Activated CD8-positive, alpha-beta memory T cell treated with anti-CD3 and anti-CD28 coated beads for 48 hours (primary cell): ENCODE measurements around the gene ZBTB48.

ENCODE experiments used
- DNase-seq, 3 experiments: peaks; one replicate each; pipeline ENCODE4 v3.0.0-alpha.2; 2020; ENCODE audit warnings: low read depth in 2 of 3, low spot score in 2 of 3

ZBTB48 gene

GRCh38 chr1:6572653-6573383 lies 7.0 kb upstream of the ZBTB48 start:
- no peak for DNase-seq

- DNase-seq = no peak
These were observed 5.7 kb upstream of the ZBTB48 start for GRCh38 chr1:6574025-6574620.

- no peak for DNase-seq
These were observed 5.0 kb upstream of the ZBTB48 start for GRCh38 chr1:6574818-6575217.

- no peak for DNase-seq
These were observed 1.8 kb upstream of the ZBTB48 start for GRCh38 chr1:6577831-6578525.

- no peak for DNase-seq
These were observed 995 bp upstream of the ZBTB48 start for GRCh38 chr1:6578624-6579373.

GRCh38 chr1:6580119-6580592 lies 362 bp downstream of the ZBTB48 start:
- DNase-seq = no peak

GRCh38 chr1:6580593-6581409 lies 1.0 kb downstream of the ZBTB48 start:
- DNase-seq = no peak

- DNase-seq = no peak
These were observed 1.9 kb downstream of the ZBTB48 start for GRCh38 chr1:6581561-6582305.

GRCh38 chr1:6582370-6582769 lies 2.6 kb downstream of the ZBTB48 start:
- no peak for DNase-seq

GRCh38 chr1:6584126-6585080 lies 4.6 kb downstream of the ZBTB48 start:
- DNase-seq = no peak

GRCh38 chr1:6585081-6585722 lies 5.4 kb downstream of the ZBTB48 start:
- no peak for DNase-seq

- DNase-seq = no peak
These were observed 6.0 kb downstream of the ZBTB48 start for GRCh38 chr1:6585841-6586240.

GRCh38 chr1:6586404-6586816 lies 6.6 kb downstream of the ZBTB48 start:
- no peak for DNase-seq

- DNase-seq = no peak
These were observed 7.6 kb downstream of the ZBTB48 start for GRCh38 chr1:6587261-6588005.

- DNase-seq = no peak
These were observed 8.5 kb downstream of the ZBTB48 start for GRCh38 chr1:6588128-6588892.

GRCh38 chr1:6588893-6589520 lies 9.2 kb downstream of the ZBTB48 start:
- DNase-seq = no peak
